ENCODE data around the gene COL9A3.
A peak's percentile ranks its signal among the peaks of the same experiment; 100 is the strongest.

Gene COL9A3

GRCh38 chr20:62778601-62779416, 38.0 kb upstream of the COL9A3 start:
- DNase-seq, result no peak

GRCh38 chr20:62779417-62779685, 37.5 kb upstream of the COL9A3 start:
- DNase-seq, result no peak

DNA sequence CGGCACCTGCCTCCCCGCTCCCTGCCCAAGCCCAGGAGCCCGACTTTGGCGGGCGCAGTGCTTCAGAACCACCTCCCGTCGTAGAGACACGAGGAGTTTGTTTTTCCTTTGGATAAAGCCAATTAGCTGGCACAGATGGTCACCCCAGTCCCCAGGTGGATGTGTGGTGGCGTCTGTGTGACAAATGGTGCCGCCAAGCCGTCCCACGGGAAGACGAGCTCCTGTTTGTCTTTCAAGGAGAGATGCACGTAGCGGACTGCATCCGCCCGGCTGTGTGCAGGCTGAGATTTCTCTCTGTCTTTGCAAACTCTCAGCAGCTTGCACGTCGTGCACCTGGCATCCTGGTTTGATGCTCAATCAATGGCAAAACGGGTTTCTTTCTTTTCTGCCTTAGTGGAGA, 36.6 kb upstream of the COL9A3 start:
- no peak for DNase-seq

DNA sequence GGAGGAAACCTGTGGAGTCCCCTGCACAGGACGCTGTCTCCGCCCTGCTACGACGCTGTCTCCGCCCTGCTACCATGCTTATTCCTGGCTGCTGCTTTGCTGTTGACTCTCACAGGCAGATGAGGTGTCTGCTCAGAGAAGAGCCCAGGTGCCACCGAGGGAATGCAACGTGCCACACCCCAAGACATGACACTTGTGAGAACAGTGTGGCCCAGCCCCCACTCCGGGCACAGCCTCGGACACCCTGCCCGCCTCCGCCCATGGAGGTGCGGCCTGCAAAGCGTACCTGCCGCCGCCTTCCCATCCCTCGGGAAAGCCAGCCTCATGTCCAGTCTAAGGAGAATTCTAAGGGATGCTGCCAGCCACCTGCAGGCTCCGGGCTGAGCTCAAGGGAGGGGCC, 36.2 kb upstream of the COL9A3 start:
- DNase-seq, result no peak

- DNase-seq, result no peak
Observed at GRCh38 chr20:62782149-62782892, 34.5 kb upstream of the COL9A3 start.

- peak; percentile 78 for DNase-seq
Observed at GRCh38 chr20:62782893-62783278, 34.0 kb upstream of the COL9A3 start.

- no peak for DNase-seq
Observed at GRCh38 chr20:62784497-62784896, 32.4 kb upstream of the COL9A3 start.

DNA sequence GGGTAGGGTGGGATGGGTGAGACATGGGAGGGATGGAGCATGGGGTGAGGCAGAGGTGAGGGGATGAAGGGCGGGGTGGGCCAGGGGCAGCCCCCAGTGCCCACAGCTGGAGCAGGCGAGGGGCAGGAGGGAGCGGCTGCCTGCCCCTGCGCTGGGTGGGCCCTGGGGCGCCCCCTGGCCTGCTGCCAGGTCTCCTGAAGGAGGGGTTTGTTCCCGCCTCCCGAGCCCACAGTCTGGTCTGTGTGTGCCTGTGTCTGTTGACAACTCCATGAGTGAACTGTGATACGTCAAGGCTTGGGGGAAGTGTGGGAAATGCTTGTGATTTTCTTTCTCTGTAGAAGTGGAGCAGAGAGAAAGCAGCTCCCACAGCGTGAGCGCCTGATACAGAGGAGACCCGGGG, 31.5 kb upstream of the COL9A3 start:
- no peak for DNase-seq

DNA sequence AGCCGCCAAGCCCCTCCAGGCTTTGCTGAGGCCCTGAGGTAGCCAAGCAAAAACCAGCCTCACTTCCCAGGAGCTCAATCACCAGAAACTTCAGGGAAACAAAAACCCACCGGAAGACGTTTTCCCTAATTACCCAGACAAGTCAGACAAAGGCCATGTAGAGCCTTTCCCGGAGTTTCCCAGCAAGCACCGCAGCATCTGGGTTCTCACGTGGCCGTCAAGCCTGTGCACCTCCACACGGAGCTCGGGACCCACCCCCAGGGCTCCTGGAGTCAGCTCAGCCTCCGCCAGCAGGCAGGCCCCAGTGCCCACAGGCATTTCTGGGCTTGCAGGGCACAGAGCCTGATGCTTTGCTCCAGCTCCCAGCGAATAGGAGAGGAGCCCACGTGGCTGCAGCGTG, 30.7 kb upstream of the COL9A3 start:
- DNase-seq, result no peak

GRCh38 chr20:62787321-62787720, 29.5 kb upstream of the COL9A3 start:
- peak; percentile 52 for DNase-seq

- DNase-seq, result no peak
Observed at GRCh38 chr20:62787866-62788265, 29.0 kb upstream of the COL9A3 start.

DNA sequence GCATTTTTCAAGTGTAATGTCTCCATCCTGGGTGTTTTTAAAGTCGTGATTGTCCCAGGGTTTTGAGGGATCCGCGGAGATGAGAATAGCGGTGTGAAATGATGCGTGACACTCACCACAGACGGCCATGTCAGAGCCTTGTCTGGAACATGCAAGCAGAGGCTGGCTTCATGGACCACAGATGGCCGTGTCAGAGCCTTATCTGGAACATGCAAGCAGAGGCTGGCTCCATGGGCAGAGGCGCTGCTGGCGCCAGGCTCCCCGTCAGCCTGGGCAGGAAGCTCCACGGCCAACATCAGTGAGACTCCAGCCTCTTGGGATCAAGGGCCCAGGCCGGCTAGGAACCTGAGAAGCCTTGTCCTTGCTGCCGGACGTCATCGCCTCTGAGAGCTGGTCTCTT, 28.2 kb upstream of the COL9A3 start:
- DNase-seq, result no peak

DNA sequence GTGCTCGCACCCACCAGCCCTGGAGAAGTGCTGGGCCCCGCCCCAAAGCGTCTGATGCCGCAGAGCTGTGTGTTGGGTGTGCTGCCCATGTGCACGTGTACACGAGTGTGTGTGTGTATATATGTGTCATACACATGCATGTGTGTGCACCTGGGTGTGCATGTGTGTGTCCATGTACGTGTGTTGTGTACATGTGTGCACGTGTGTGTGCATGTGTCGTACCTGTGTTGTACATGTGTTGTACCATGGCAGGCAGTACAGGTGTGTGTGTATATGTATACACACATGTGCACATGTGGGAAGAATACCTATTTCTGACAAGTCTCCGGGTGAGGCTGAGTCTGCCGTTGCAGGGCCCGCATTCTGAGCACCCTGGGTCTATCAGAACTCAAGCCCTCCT, 26.8 kb upstream of the COL9A3 start:
- no peak for DNase-seq

DNA sequence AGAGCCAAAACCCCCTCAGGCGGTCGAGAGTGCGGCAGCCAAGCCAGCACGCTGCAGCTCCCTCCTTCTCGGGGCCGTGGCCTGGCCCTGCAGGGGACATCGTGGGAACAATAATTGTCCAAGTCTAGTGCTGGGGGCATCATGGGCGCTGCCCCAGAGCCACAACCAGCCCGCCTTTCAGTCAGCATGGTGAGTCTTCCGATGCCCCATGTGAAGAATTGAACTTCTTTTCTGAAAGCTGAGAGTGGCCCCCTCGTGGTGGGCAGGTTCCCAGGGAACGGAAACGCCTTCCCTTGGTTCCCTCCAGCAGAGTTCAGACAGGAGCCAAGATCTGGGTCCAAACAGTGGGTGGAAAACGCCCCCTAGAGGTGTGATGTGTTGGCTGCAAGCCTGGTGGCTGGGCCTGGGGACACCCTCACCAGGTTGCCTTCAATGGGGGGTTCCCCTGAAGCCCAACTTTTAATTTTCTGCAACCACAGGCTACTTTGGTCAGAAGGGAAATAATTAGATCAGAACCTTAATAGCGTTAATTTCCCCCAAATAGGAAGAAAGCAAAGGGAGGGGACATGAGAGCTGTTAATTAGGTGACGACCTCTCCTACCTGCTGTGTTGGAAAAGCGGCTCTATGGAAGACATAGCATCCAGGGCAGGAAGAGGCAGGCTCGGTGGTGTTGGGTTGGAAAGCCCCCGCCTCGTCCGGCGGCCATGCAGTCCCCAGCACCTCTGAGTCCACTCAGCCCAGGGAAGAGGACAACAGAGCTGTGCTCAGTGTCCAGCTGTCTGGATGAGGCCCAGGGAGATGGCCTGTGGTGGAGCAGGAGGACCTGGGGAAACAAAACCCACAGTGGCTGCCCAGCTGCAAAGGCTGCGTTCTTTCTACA, 25.3 kb upstream of the COL9A3 start:
- peak; percentile 83 for DNase-seq

GRCh38 chr20:62792182-62792939, 24.5 kb upstream of the COL9A3 start:
- no peak for DNase-seq

GRCh38 chr20:62792940-62793756, 23.7 kb upstream of the COL9A3 start:
- no peak for DNase-seq

DNA sequence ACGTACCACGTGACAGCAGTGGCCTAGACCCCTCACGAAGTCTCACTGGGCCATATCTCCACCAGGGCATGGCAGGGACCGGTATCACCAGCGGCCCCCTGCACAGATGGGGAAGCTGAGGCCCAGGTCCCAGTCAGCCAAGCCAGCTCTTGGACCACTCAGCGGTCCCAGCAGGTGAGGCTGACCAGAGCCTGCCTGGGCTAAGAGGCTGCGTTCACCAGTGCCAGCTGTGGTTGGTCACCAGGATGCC, 23.2 kb upstream of the COL9A3 start:
- DNase-seq, result no peak

- peak; percentile 94 for DNase-seq
Observed at GRCh38 chr20:62794007-62794724, 22.7 kb upstream of the COL9A3 start.

- peak; percentile 64 for DNase-seq
Observed at GRCh38 chr20:62795023-62795761, 21.7 kb upstream of the COL9A3 start.

DNA sequence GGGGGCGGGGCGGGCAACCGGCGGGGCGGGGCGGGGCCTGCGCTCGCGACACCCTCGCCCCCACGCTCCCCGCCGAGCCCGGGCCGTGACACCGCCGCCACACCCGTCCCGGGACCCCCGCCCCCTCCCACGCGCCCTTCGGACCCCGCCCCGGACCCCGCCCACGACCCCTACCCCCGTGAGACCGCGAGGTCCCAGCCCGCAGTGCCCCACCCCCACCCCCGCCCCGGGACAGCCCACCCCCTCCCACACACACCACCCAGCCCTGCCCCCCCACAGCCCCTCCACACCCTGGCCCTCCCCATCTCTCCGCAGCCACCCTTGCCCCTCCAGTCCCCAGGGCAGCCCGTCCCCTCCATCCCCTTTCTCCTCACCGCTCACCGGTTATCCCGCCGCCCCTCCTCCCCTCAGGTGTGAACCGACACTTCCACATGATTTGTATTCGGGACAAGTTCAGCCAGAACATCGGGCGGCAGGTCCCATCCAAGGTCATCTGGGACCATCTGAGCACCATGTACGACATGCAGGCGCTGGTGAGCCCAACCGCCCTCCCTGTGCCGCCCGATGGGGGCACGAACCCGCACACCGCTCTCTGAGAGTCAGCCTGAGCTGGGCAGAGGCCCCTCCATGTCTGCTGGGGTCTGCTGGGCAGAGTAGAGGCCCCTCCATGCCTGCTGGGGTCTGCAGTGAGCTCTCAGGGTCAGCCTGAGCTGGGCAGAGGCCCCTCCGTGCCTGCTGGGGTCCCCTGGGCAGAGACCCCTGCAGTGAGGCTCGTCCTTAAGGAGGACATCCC, 20.0 kb upstream of the COL9A3 start:
- no peak for DNase-seq
